H1 (cell line): Measurements from ENCODE around the gene NELL1. TPM values are rescaled to one million over a fixed set of nuclear protein-coding genes. Genes with fewer than 3 reads are reported as not detected.

Experiments
- CTCF ChIA-PET: fragments of 300-600 bp; sonication (Branson Sonifier 250); formaldehyde crosslinking; loops from one replicate; lab custom pipeline; 2021; ENCODE audit not compliant: partially characterized antibody; lab: Charles Lee
- POLR2A ChIA-PET: fragments of 300-600 bp; sonication (Branson Sonifier 250); formaldehyde crosslinking; loops from one replicate; lab custom pipeline; 2021; ENCODE audit warnings: inconsistent platforms; ENCODE audit not compliant: partially characterized antibody; lab: Charles Lee
- DNase-seq, 2 experiments: peaks; one replicate each; pipeline versions ENCODE4 v3.0.0 to v3.0.0-alpha.2; 2010 to 2022; ENCODE audit warnings: low spot score in 2 of 2, low read depth in 1 of 2, mixed read lengths in 1 of 2
- FAIRE-seq: peaks from 2 replicates; lab custom pipeline; 2011; peaks lifted over from hg19 to GRCh38; lab: Jason Lieb, UNC
- H2AFZ ChIP-seq: 2 replicates; pipeline ENCODE4 v1.8.1; 2012; ENCODE audit warnings: low read length, inconsistent platforms
- H2AK5ac ChIP-seq: 2 replicates; pipeline ENCODE4 v1.6.1; 2013; ENCODE audit warnings: low read depth, low read length
- H2BK120ac ChIP-seq: replicated peaks from 2 replicates; pipeline ENCODE3; 2013; ENCODE audit warnings: low read depth, low read length, inconsistent platforms
- H2BK12ac ChIP-seq: 2 replicates; pipeline ENCODE4 v1.6.1; 2013; ENCODE audit warnings: low read depth, low read length
- H2BK15ac ChIP-seq: 2 replicates; pipeline ENCODE4 v1.6.1; 2013; ENCODE audit warnings: low read length
- H2BK20ac ChIP-seq: 2 replicates; pipeline ENCODE4 v1.6.1; 2013; ENCODE audit warnings: low read length
- H2BK5ac ChIP-seq: 2 replicates; pipeline ENCODE4 v1.6.1; 2013; ENCODE audit warnings: low read depth, low read length
- H3K14ac ChIP-seq: 2 replicates; pipeline ENCODE4 v1.6.1; 2013; ENCODE audit warnings: inconsistent platforms; ENCODE audit not compliant: insufficient read length
- H3K18ac ChIP-seq: 2 replicates; pipeline ENCODE4 v1.6.1; 2013; ENCODE audit warnings: low read length; ENCODE audit errors: extremely low read depth
- H3K23ac ChIP-seq: 2 replicates; pipeline ENCODE4 v1.6.1; 2013; ENCODE audit warnings: inconsistent platforms; ENCODE audit not compliant: insufficient read length
- H3K23me2 ChIP-seq: 2 replicates; pipeline ENCODE4 v1.6.1; 2013; ENCODE audit warnings: low read depth, low read length
- H3K27ac ChIP-seq: 2 replicates; pipeline ENCODE4 v1.6.1; 2011; ENCODE audit warnings: low read depth, low read length, inconsistent platforms
- H3K27me3 ChIP-seq, 4 experiments: replicated peaks in 1 of 4; 1 replicate in 1 of 4; 2 replicates in 3 of 4; pipeline versions ENCODE4 v1.6.1 to v1.8.1; 2011 to 2013; ENCODE audit warnings: low read length in 3 of 4, mild to moderate bottlenecking in 3 of 4, inconsistent platforms in 2 of 4, mixed read lengths in 2 of 4, moderate library complexity in 1 of 4; ENCODE audit not compliant: control insufficient read depth in 3 of 4, insufficient read depth in 3 of 4; ENCODE audit errors: extremely low read depth in 1 of 4
- H3K36me3 ChIP-seq, 4 experiments: 2 replicates each; pipeline versions ENCODE4 v1.6.1 to v1.8.1; 2011 to 2013; ENCODE audit warnings: mild to moderate bottlenecking in 4 of 4, low read length in 3 of 4, moderate library complexity in 2 of 4, control low read depth in 1 of 4, inconsistent platforms in 1 of 4; ENCODE audit not compliant: insufficient read depth in 4 of 4, control insufficient read depth in 2 of 4
- H3K4ac ChIP-seq: replicated peaks from 2 replicates; pipeline ENCODE3; 2013; ENCODE audit warnings: low read length, low read depth, mixed read lengths, inconsistent platforms; ENCODE audit not compliant: insufficient read length
- H3K4me1 ChIP-seq, 4 experiments: replicated peaks in 1 of 4; 1 replicate in 1 of 4; 2 replicates in 3 of 4; pipeline versions ENCODE4 v1.6.1 to v1.8.1; 2011 to 2013; ENCODE audit warnings: low read length in 3 of 4, inconsistent platforms in 2 of 4, mixed read lengths in 1 of 4; ENCODE audit not compliant: insufficient read depth in 4 of 4, control insufficient read depth in 3 of 4
- H3K4me2 ChIP-seq, 2 experiments: 2 replicates each; pipeline versions ENCODE4 v1.6.1 to v1.8.1; 2011 to 2013; ENCODE audit warnings: low read depth in 2 of 2, low read length in 2 of 2, control low read depth in 1 of 2, inconsistent platforms in 1 of 2, mild to moderate bottlenecking in 1 of 2; ENCODE audit not compliant: insufficient read depth in 1 of 2
- H3K4me3 ChIP-seq, 4 experiments: fragments of 200-600, 300-600 bp in 1 of 4; sonication (generic), shearing (Covaris generic), sonication (Bioruptor Twin) in 1 of 4; 2 replicates each; pipeline versions ENCODE4 v1.5.1 to v1.8.1; 2011 to 2016; ENCODE audit warnings: low read length in 4 of 4, low read depth in 3 of 4, control low read depth in 2 of 4, inconsistent platforms in 2 of 4, mild to moderate bottlenecking in 2 of 4, mixed read lengths in 1 of 4, moderate library complexity in 1 of 4; ENCODE audit not compliant: insufficient read depth in 2 of 4; ENCODE audit errors: extremely low read depth in 1 of 4
- H3K56ac ChIP-seq: replicated peaks from 2 replicates; pipeline ENCODE3; 2013; ENCODE audit warnings: low read depth, mild to moderate bottlenecking, mixed read lengths, low read length, inconsistent platforms; ENCODE audit not compliant: insufficient read length
- H3K79me1 ChIP-seq: 2 replicates; pipeline ENCODE4 v1.6.1; 2013; ENCODE audit warnings: low read depth, low read length, control low read depth
- H3K79me2 ChIP-seq, 2 experiments: 2 replicates each; pipeline versions ENCODE4 v1.6.1 to v1.8.1; 2012 to 2013; ENCODE audit warnings: low read length in 2 of 2, mild to moderate bottlenecking in 2 of 2, inconsistent platforms in 1 of 2; ENCODE audit not compliant: insufficient read depth in 2 of 2, control insufficient read depth in 1 of 2
- H3K9ac ChIP-seq, 4 experiments: replicated peaks in 1 of 4; 1 replicate in 1 of 4; 2 replicates in 3 of 4; pipeline versions ENCODE4 v1.6.1 to v1.8.1; 2011 to 2013; ENCODE audit warnings: low read depth in 3 of 4, low read length in 3 of 4, control low read depth in 2 of 4, mild to moderate bottlenecking in 2 of 4, moderate library complexity in 2 of 4, inconsistent platforms in 1 of 4; ENCODE audit errors: extremely low read depth in 1 of 4
- H3K9me3 ChIP-seq, 2 experiments: 2 replicates each; pipeline versions ENCODE4 v1.6.1 to v1.8.1; 2012 to 2013; ENCODE audit warnings: mild to moderate bottlenecking in 2 of 2, moderate library complexity in 2 of 2, control low read depth in 1 of 2, inconsistent platforms in 1 of 2, low read depth in 1 of 2, low read length in 1 of 2, mixed read lengths in 1 of 2; ENCODE audit not compliant: insufficient read depth in 2 of 2
- H4K20me1 ChIP-seq, 2 experiments: replicated peaks in 1 of 2; 2 replicates each; pipeline versions ENCODE3 to v1.8.1; 2011 to 2013; ENCODE audit warnings: inconsistent platforms in 2 of 2, low read length in 2 of 2, mild to moderate bottlenecking in 1 of 2; ENCODE audit not compliant: insufficient read depth in 2 of 2, control insufficient read depth in 1 of 2
- H4K5ac ChIP-seq: 2 replicates; pipeline ENCODE4 v1.6.1; 2013; ENCODE audit warnings: low read length, low read depth, mixed read lengths, inconsistent platforms; ENCODE audit not compliant: insufficient read length
- H4K8ac ChIP-seq: 2 replicates; pipeline ENCODE4 v1.8.0; 2013; ENCODE audit warnings: mild to moderate bottlenecking, moderate library complexity, low read length, inconsistent platforms; ENCODE audit not compliant: insufficient read depth; ENCODE audit errors: extremely low read depth
- H4K91ac ChIP-seq: replicated peaks from 2 replicates; pipeline ENCODE3; 2013; ENCODE audit warnings: low read length, mixed read lengths, inconsistent platforms; ENCODE audit not compliant: insufficient read length
- CEBPB ChIP-seq: IDR thresholded peaks from 2 replicates; pipeline ENCODE4 v1.6.1; 2012; ENCODE audit warnings: low read depth, low read length
- EGR1 ChIP-seq: IDR thresholded peaks from 2 replicates; pipeline ENCODE4 v1.6.1; 2011; ENCODE audit warnings: low read depth, low read length, borderline replicate concordance
- POLR2A ChIP-seq, 2 experiments: IDR thresholded peaks; 1 replicate in 1 of 2; 2 replicates in 1 of 2; pipeline ENCODE4 v1.6.1; 2011; ENCODE audit warnings: low read depth in 2 of 2, low read length in 2 of 2, mild to moderate bottlenecking in 2 of 2; ENCODE audit errors: control extremely low read depth in 1 of 2
- RNF2 ChIP-seq: fragments of 200-900, 300-1000 bp; sonication (generic); IDR thresholded peaks from 2 replicates; pipeline ENCODE4 v1.7.1; 2016; ENCODE audit warnings: borderline replicate concordance, low read depth, mild to moderate bottlenecking, antibody characterized with exemption, low read length; ENCODE audit not compliant: poor library complexity, severe bottlenecking; ENCODE audit errors: missing control alignments
- TAF7 ChIP-seq: optimal IDR thresholded peaks from 2 replicates; pipeline ENCODE3; 2011; ENCODE audit warnings: low read depth, mild to moderate bottlenecking, inconsistent platforms, low read length, moderate library complexity, borderline replicate concordance
- ZNF274 ChIP-seq: IDR thresholded peaks from 2 replicates; pipeline ENCODE4 v1.7.0; 2012; ENCODE audit warnings: low read length, borderline replicate concordance; ENCODE audit errors: extremely low read depth
- WGBS, 2 experiments: shearing (Covaris generic) in 1 of 2; methylation state at CpG; one replicate each; pipeline versions ENCODE4 v1.1.6 to v1.1.7; 2013 to 2015; ENCODE audit warnings: low lambda C conversion rate in 2 of 2, mixed read lengths in 2 of 2, inconsistent platforms in 1 of 2, low coverage in 1 of 2, missing lambda C conversion rate in 1 of 2; ENCODE audit not compliant: insufficient replicate concordance in 2 of 2, insufficient coverage in 1 of 2, insufficient read length in 1 of 2; ENCODE audit errors: extremely low coverage in 1 of 2, missing lambda C conversion rate in 1 of 2; 5-methylcytosine and 5-hydroxymethylcytosine counted together
- polyA plus RNA-seq, 7 experiments: library from polyadenylated mRNA; depleted of rRNA in 3 of 7; stranded (reverse) in 5 of 7; unstranded in 2 of 7; fragments of >200 nt in 5 of 7; fragments of 200-250 nt in 2 of 7; gene quantifications; 1 replicate in 5 of 7; 2 replicates in 1 of 7; 4 replicates in 1 of 7; pipeline versions ENCODE4 v1.2.1 to v1.2.3, GENCODE V29; 2011 to 2013; ENCODE audit warnings: missing spikeins in 2 of 7, mixed read lengths in 2 of 7
- total RNA-seq: library from RNA; stranded (reverse); fragmentation: NEBNext Ultra II Directional; extraction: Animal tissue kit (Norgen Biotek cat#: 25700); gene quantifications from 2 replicates; pipeline ENCODE4 v1.2.1, GENCODE V29; 2021

NELL1 gene
- total and polyA plus RNA-seq, 2 of the 8 experiments (the other 6 are each of a cell fraction or from before 2014, with no cell fraction given), result 0.21 TPM; not detected in 1

GRCh38 chr11:21411597-21411996 lies 742.2 kb downstream of the NELL1 start:
- Histone ChIP-seq H3K79me1 (no peaks in the 10 kb centered on the region), H2AFZ (no peak overlapping the region), H3K36me3 (no peaks in the 10 kb centered on the region), H3K4me3 (no peak overlapping the region), H3K23me2 (no peaks in the 10 kb centered on the region), H3K4me2 (no peak overlapping the region), H2BK20ac (no peak overlapping the region), H4K91ac (no peak overlapping the region), H3K79me2 (no peaks in the 10 kb centered on the region), H3K4me1 (no peaks in the 10 kb centered on the region), H3K9ac (no peak overlapping the region), H2AK5ac (no peak overlapping the region), H3K27me3 (no peaks in the 10 kb centered on the region), H3K23ac (no peak overlapping the region), H3K4ac (no peak overlapping the region), H4K20me1 (no peaks in the 10 kb centered on the region), H3K18ac (no peak overlapping the region), H4K5ac (no peak overlapping the region), H2BK15ac (no peak overlapping the region), H3K27ac (no peak overlapping the region), H3K56ac (no peak overlapping the region), H3K14ac (no peak overlapping the region), H3K9me3 (no peaks in the 10 kb centered on the region), H2BK12ac (no peak overlapping the region), H4K8ac (no peak overlapping the region), H2BK120ac (no peak overlapping the region), H2BK5ac (no peak overlapping the region)
- no peak for TF ChIP-seq EGR1
- TF ChIP-seq ZNF274, result no peak
- no peak for TF ChIP-seq TAF7
- no peak for TF ChIP-seq POLR2A (IDR thresholded peaks at IDR 0.05; ENCODE audit: control extremely low read depth in 1 of 2, low read depth in 2 of 2, low read length in 2 of 2)
- TF ChIP-seq RNF2, result no peak
- no peak for TF ChIP-seq CEBPB
- CTCF ChIA-PET, result no interaction called here
- DNase-seq (no peak), FAIRE-seq (no peak)
- POLR2A ChIA-PET, result no interaction called here
- WGBS, 2 experiments, result 81% methylated on average over 1 of the region's 1 CpG; no CpG with 5 or more reads in 1 of the 2 experiments
